Hepatocyte (in vitro differentiated cells): ENCODE data around the gene CHN2.

ENCODE experiments used
- EZH2 ChIP-seq: fragments of 200-600 bp; sonication (generic); IDR thresholded peaks from 2 replicates; pipeline ENCODE4 v1.6.1; 2016; ENCODE audit warnings: antibody characterized with exemption, mild to moderate bottlenecking, borderline replicate concordance
- EZH2phosphoT487 ChIP-seq: fragments of 200-600 bp; sonication (generic); IDR thresholded peaks from one replicate; pipeline ENCODE4 v1.6.1; 2018; ENCODE audit warnings: antibody characterized with exemption, mild to moderate bottlenecking, low read depth, moderate library complexity; ENCODE audit not compliant: unreplicated experiment, severe bottlenecking
- TF ChIP-seq, protein P1 (sequence below): fragments of 200-600 bp; sonication (generic); IDR thresholded peaks from 2 replicates; pipeline ENCODE4 v1.5.1; 2016; ENCODE audit warnings: antibody characterized with exemption, mild to moderate bottlenecking; ENCODE audit not compliant: poor library complexity

GRCh38 chr7:29483219-29484104 lies 288.9 kb downstream of the CHN2 start:
- TF ChIP-seq, protein P1, sequence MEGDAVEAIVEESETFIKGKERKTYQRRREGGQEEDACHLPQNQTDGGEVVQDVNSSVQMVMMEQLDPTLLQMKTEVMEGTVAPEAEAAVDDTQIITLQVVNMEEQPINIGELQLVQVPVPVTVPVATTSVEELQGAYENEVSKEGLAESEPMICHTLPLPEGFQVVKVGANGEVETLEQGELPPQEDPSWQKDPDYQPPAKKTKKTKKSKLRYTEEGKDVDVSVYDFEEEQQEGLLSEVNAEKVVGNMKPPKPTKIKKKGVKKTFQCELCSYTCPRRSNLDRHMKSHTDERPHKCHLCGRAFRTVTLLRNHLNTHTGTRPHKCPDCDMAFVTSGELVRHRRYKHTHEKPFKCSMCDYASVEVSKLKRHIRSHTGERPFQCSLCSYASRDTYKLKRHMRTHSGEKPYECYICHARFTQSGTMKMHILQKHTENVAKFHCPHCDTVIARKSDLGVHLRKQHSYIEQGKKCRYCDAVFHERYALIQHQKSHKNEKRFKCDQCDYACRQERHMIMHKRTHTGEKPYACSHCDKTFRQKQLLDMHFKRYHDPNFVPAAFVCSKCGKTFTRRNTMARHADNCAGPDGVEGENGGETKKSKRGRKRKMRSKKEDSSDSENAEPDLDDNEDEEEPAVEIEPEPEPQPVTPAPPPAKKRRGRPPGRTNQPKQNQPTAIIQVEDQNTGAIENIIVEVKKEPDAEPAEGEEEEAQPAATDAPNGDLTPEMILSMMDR, result no peak
- TF ChIP-seq EZH2 (no peak), EZH2phosphoT487 (no peak)
